HepG2 (cell line): ENCODE data around the gene TAS2R40. TPM values are rescaled to one million over a fixed set of nuclear protein-coding genes. Genes with fewer than 3 reads are reported as not detected.

Source experiments
- CBX1 ChIP-seq: IDR thresholded peaks from one replicate; pipeline ENCODE4 v1.6.1; 2016; ENCODE audit warnings: antibody characterized with exemption, low read depth
- GPBP1L1 ChIP-seq: sonication (generic); formaldehyde crosslinking; IDR thresholded peaks from 2 replicates; pipeline ENCODE4 v1.5.0; 2020; ENCODE audit warnings: mild to moderate bottlenecking, missing genetic modification reagents
- MEIS2 ChIP-seq: sonication (generic); formaldehyde crosslinking; IDR thresholded peaks from 2 replicates; pipeline ENCODE4 v1.9.0; 2021; ENCODE audit warnings: mild to moderate bottlenecking, missing genetic modification reagents
- NR2F1 ChIP-seq, 2 experiments: fragments of 450-650 bp in 1 of 2; formaldehyde crosslinking in 1 of 2; IDR thresholded peaks; 2 replicates each; pipeline versions ENCODE4 v1.5.0 to v1.6.1; 2016 to 2020; ENCODE audit warnings: mild to moderate bottlenecking in 1 of 2, missing compliant biosample characterization in 1 of 2, missing genetic modification reagents in 1 of 2, moderate library complexity in 1 of 2
- PATZ1 ChIP-seq: sonication (generic); formaldehyde crosslinking; IDR thresholded peaks from 2 replicates; pipeline ENCODE4 v1.4.0; 2020; ENCODE audit warnings: missing genetic modification reagents
- PTBP1 ChIP-seq: fragments of 200-400 bp; formaldehyde crosslinking; IDR thresholded peaks from 2 replicates; pipeline ENCODE4 v1.6.1; 2018; ENCODE audit warnings: low read length, low read depth; ENCODE audit not compliant: poor library complexity, severe bottlenecking
- SMAD9 ChIP-seq: sonication (generic); formaldehyde crosslinking; IDR thresholded peaks from 2 replicates; pipeline ENCODE4 v1.5.1; 2020; ENCODE audit warnings: mild to moderate bottlenecking, missing genetic modification reagents
- ZBTB39 ChIP-seq: sonication (generic); formaldehyde crosslinking; IDR thresholded peaks from 2 replicates; pipeline ENCODE4 v1.5.0; 2020; ENCODE audit warnings: missing genetic modification reagents
- ZNF251 ChIP-seq: sonication (generic); formaldehyde crosslinking; IDR thresholded peaks from 2 replicates; pipeline ENCODE4 v1.9.0; 2021; ENCODE audit warnings: mild to moderate bottlenecking, missing genetic modification reagents
- ZNF280D ChIP-seq: sonication (generic); formaldehyde crosslinking; IDR thresholded peaks from 2 replicates; pipeline ENCODE4 v1.5.1; 2020; ENCODE audit warnings: mild to moderate bottlenecking, missing genetic modification reagents
- ZNF720 ChIP-seq: sonication (generic); formaldehyde crosslinking; IDR thresholded peaks from 2 replicates; pipeline ENCODE4 v1.4.0; 2020; ENCODE audit warnings: missing genetic modification reagents
- ZNF780A ChIP-seq: sonication (generic); formaldehyde crosslinking; IDR thresholded peaks from 2 replicates; pipeline ENCODE4 v1.8.0; 2022; ENCODE audit warnings: mild to moderate bottlenecking, missing genetic modification reagents, moderate library complexity
- ZSCAN25 ChIP-seq: sonication (generic); formaldehyde crosslinking; IDR thresholded peaks from 2 replicates; pipeline ENCODE4 v1.8.0; 2022; ENCODE audit warnings: mild to moderate bottlenecking, missing genetic modification reagents
- polyA plus RNA-seq, 8 experiments: library from polyadenylated mRNA; depleted of rRNA in 3 of 8; stranded (reverse) in 7 of 8; unstranded in 1 of 8; fragments of >200 nt; fragmentation: Illumina TruSeq in 4 of 8; extraction: Trizol in 4 of 8; gene quantifications; 2 replicates each; pipeline versions ENCODE4 v1.2.1 to v1.2.3, GENCODE V29; 2011 to 2016; ENCODE audit warnings: low read depth in 4 of 8, missing spikeins in 1 of 8, mixed read lengths in 1 of 8; ENCODE audit not compliant: insufficient read depth in 1 of 8
- total RNA-seq, 5 experiments: library from RNA; depleted of rRNA; stranded (reverse); fragments of >200 nt; fragmentation: Illumina TruSeq; extraction: Trizol; gene quantifications; 2 replicates each; pipeline ENCODE4 v1.2.3, GENCODE V29; 2016; ENCODE audit warnings: low read depth in 1 of 5

TAS2R40 gene
- total and polyA plus RNA-seq, 2 of the 13 experiments (the other 11 are each of a cell fraction or from before 2014, with no cell fraction given) = not detected

- TF ChIP-seq ZNF280D = no peak
- no peak for TF ChIP-seq GPBP1L1 (CRISPR knock-in tag)
- no peak for TF ChIP-seq ZNF780A (CRISPR knock-in tag)
- peak; percentile 63 for TF ChIP-seq CBX1
- no peak for TF ChIP-seq ZBTB39 (CRISPR knock-in tag)
- TF ChIP-seq NR2F1 (CRISPR knock-in tag; IDR thresholded peaks at IDR 0.05) = peak in 1 of 2 experiments; percentile 20; a peak in 1 of 4 replicates
- peak; percentile 42; the same call in 1 of the 2 replicates for TF ChIP-seq ZSCAN25 (CRISPR knock-in tag)
- no peak for TF ChIP-seq ZNF251 (CRISPR knock-in tag)
- TF ChIP-seq PTBP1 = no peak
- peak; percentile 87 for TF ChIP-seq PATZ1 (CRISPR knock-in tag)
- TF ChIP-seq SMAD9 (CRISPR knock-in tag) = 0 out of 2 replicates have a peak, but pooled peaks have one; percentile 27
- TF ChIP-seq MEIS2 = peak; percentile 81; the same call in 1 of the 2 replicates
- TF ChIP-seq ZNF720 (CRISPR knock-in tag) = no peak
Measured at GRCh38 chr7:143263266-143264195, 41.7 kb downstream of the TAS2R40 start, which contains the start of gene GSTK1 (continued).
